ENCODE results near the gene LIMK1. TPM values are rescaled to one million over a fixed set of nuclear protein-coding genes. Genes with fewer than 3 reads are reported as not detected.

The LIMK1 gene
- total RNA-seq, 1 experiment from 2014 or later = 31.4 TPM

GRCh38 chr7:74106846-74107245 is 23.2 kb downstream of the LIMK1 start:
- Histone ChIP-seq H3K27me3 (replicated peaks; ENCODE audit: control insufficient read depth, insufficient read depth, low read length) (no peaks in the 10 kb centered on the region), H3K4me1 (no peaks in the 10 kb centered on the region), H3K36me3 (ENCODE audit: control insufficient read depth, insufficient read depth, low read length) (no peaks in the 10 kb centered on the region), H3K4me3 (ENCODE audit: low read depth, low read length) (no peak overlapping the region), H3K9me3 (no peaks in the 10 kb centered on the region)
- Mint-ChIP-seq H3K4me3 (ENCODE audit: unreplicated experiment) (no peak overlapping the region), H3K36me3 (ENCODE audit: insufficient read depth, unreplicated experiment) (peaks cover 11% of the 10 kb centered on the region), H3K9me3 (ENCODE audit: unreplicated experiment) (no peaks in the 10 kb centered on the region), H3K4me1 (ENCODE audit: low read depth, unreplicated experiment) (no peaks in the 10 kb centered on the region), H3K27me3 (ENCODE audit: insufficient read depth, unreplicated experiment) (no peaks in the 10 kb centered on the region), H3K27ac (ENCODE audit: unreplicated experiment) (no peak overlapping the region)
- no peak for TF ChIP-seq CTCF (IDR thresholded peaks at IDR 0.05; ENCODE audit: insufficient read depth in 1 of 2, low read depth in 1 of 2, low read length in 1 of 2, severe bottlenecking in 1 of 2, unreplicated experiment in 1 of 2)
- DNase-seq = no peak
- intact Hi-C loops (cut with micrococcal nuclease; ENCODE audit: unreplicated experiment) = no loop called here
- ChIA-PET CTCF (no interaction called here), POLR2A (no interaction called here)
- no TSS peak for BruUV-seq (replicated peaks)

DNA sequence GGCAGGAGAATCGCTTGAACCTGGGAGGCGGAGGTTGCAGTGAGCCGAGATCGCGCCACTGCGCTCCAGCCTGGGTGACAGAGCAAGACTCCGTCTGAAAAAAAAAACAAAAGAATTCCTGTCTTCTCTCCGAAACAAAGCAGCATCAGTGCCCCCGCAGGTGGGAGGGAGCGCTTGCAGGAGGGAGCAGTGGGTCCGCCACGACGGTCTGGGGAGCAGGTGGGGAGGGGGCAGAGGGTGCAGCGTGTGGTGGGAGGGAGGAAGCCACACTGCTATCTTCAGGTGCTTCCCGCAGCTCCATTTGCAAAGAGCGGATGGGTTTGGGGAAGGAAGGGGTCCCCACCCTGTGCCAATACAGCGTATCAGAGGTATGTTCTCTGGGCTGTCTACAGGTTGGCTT is 31.7 kb downstream of the LIMK1 start:
- no peaks in the 10 kb centered on the region for H3K36me3 ChIP-seq (ENCODE audit: control insufficient read depth, insufficient read depth, low read length)

GRCh38 chr7:74116356-74116755 is 32.8 kb downstream of the LIMK1 start:
- no peaks in the 10 kb centered on the region for H3K27me3 Mint-ChIP-seq (ENCODE audit: insufficient read depth, unreplicated experiment)

More for the DNA sequence above, 31.7 kb downstream of the LIMK1 start:
- no peak overlapping the region for H3K4me3 ChIP-seq (ENCODE audit: low read depth, low read length)
- no peaks in the 10 kb centered on the region for H3K27me3 ChIP-seq (replicated peaks; ENCODE audit: control insufficient read depth, insufficient read depth, low read length)
- peaks cover 23% of the 10 kb centered on the region for H3K36me3 Mint-ChIP-seq (ENCODE audit: insufficient read depth, unreplicated experiment)
- no TSS peak for BruUV-seq (replicated peaks)
- ChIA-PET CTCF (no interaction called here), POLR2A (no interaction called here)
- intact Hi-C loops (cut with micrococcal nuclease; ENCODE audit: unreplicated experiment) = no loop called here
- H3K27me3 Mint-ChIP-seq (ENCODE audit: insufficient read depth, unreplicated experiment) = no peaks in the 10 kb centered on the region
- peak in 1 of 2 experiments; percentile 29 for DNase-seq
- no peak overlapping the region for H3K4me3 Mint-ChIP-seq (ENCODE audit: unreplicated experiment)
- H3K9me3 ChIP-seq = no peaks in the 10 kb centered on the region
- peak in 1 of 2 experiments; percentile 9 for TF ChIP-seq CTCF (IDR thresholded peaks at IDR 0.05; ENCODE audit: insufficient read depth in 1 of 2, low read depth in 1 of 2, low read length in 1 of 2, severe bottlenecking in 1 of 2, unreplicated experiment in 1 of 2)
- H3K4me1 ChIP-seq = no peaks in the 10 kb centered on the region
- no peaks in the 10 kb centered on the region for H3K4me1 Mint-ChIP-seq (ENCODE audit: low read depth, unreplicated experiment)
- H3K27ac Mint-ChIP-seq (ENCODE audit: unreplicated experiment) = no peak overlapping the region
- no peaks in the 10 kb centered on the region for H3K9me3 Mint-ChIP-seq (ENCODE audit: unreplicated experiment)

More at GRCh38 chr7:74116356-74116755, 32.8 kb downstream of the LIMK1 start:
- intact Hi-C loops (cut with micrococcal nuclease; ENCODE audit: unreplicated experiment) = no loop called here
- Mint-ChIP-seq H3K27ac (ENCODE audit: unreplicated experiment) (no peak overlapping the region), H3K4me1 (ENCODE audit: low read depth, unreplicated experiment) (no peaks in the 10 kb centered on the region), H3K4me3 (ENCODE audit: unreplicated experiment) (no peak overlapping the region), H3K36me3 (ENCODE audit: insufficient read depth, unreplicated experiment) (peaks cover 23% of the 10 kb centered on the region), H3K9me3 (ENCODE audit: unreplicated experiment) (no peaks in the 10 kb centered on the region)
- H3K9me3 ChIP-seq = no peaks in the 10 kb centered on the region
- H3K4me1 ChIP-seq = no peaks in the 10 kb centered on the region
- ChIA-PET POLR2A (no interaction called here), CTCF (interaction anchor here (0.7 kb wide), 1 partner anchor 168 kb away, joined by 4 read pairs; no protein-coding TSS in a partner anchor)
- no peak overlapping the region for H3K4me3 ChIP-seq (ENCODE audit: low read depth, low read length)
- H3K27me3 ChIP-seq (replicated peaks; ENCODE audit: control insufficient read depth, insufficient read depth, low read length) = no peaks in the 10 kb centered on the region
- no peak for DNase-seq
- no peaks in the 10 kb centered on the region for H3K36me3 ChIP-seq (ENCODE audit: control insufficient read depth, insufficient read depth, low read length)
- TF ChIP-seq CTCF (IDR thresholded peaks at IDR 0.05; ENCODE audit: insufficient read depth in 1 of 2, low read depth in 1 of 2, low read length in 1 of 2, severe bottlenecking in 1 of 2, unreplicated experiment in 1 of 2) = no peak
- no TSS peak for BruUV-seq (replicated peaks)

All from Caco-2 (cell line).